Liver (tissue), 9 donors: ENCODE data around the gene ARID5B. TPM values are rescaled to one million over a fixed set of nuclear protein-coding genes. Genes with fewer than 3 reads are reported as not detected.

ENCODE experiments used
- DNase-seq: peaks from one replicate; pipeline ENCODE4 v3.0.0-alpha.2; 2017; ENCODE audit warnings: low spot score
- H3K27ac ChIP-seq, 2 donors: one replicate each; pipeline ENCODE4 v1.7.0; 2013; ENCODE audit warnings: inconsistent platforms in 2 of 2, low read length in 2 of 2, control low read depth in 1 of 2, low read depth in 1 of 2, mild to moderate bottlenecking in 1 of 2
- H3K27me3 ChIP-seq, 4 donors: one replicate each; pipeline versions ENCODE4 v1.6.1 to v1.7.0; 2013; ENCODE audit warnings: low read length in 3 of 4, inconsistent platforms in 1 of 4, mild to moderate bottlenecking in 1 of 4, moderate library complexity in 1 of 4; ENCODE audit not compliant: control insufficient read depth in 4 of 4, insufficient read depth in 4 of 4
- H3K36me3 ChIP-seq, 4 donors: one replicate each; pipeline versions ENCODE4 v1.6.1 to v1.7.0; 2013; ENCODE audit warnings: low read length in 3 of 4, mild to moderate bottlenecking in 3 of 4, low read depth in 1 of 4, moderate library complexity in 1 of 4; ENCODE audit not compliant: control insufficient read depth in 4 of 4, insufficient read depth in 3 of 4
- H3K4me1 ChIP-seq, 4 donors: one replicate each; pipeline versions ENCODE4 v1.6.1 to v1.7.0; 2013; ENCODE audit warnings: low read length in 3 of 4, mild to moderate bottlenecking in 3 of 4, moderate library complexity in 1 of 4; ENCODE audit not compliant: control insufficient read depth in 4 of 4, insufficient read depth in 4 of 4
- H3K4me3 ChIP-seq, 3 donors: one replicate each; pipeline versions ENCODE4 v1.6.1 to v1.7.0; 2013; ENCODE audit warnings: low read length in 3 of 3, control low read depth in 1 of 3, low read depth in 1 of 3, mild to moderate bottlenecking in 1 of 3
- H3K9ac ChIP-seq, 2 donors: one replicate each; pipeline ENCODE4 v1.7.0; 2013; ENCODE audit warnings: low read length in 2 of 2, mild to moderate bottlenecking in 2 of 2, moderate library complexity in 2 of 2, control low read depth in 1 of 2, low read depth in 1 of 2
- H3K9me3 ChIP-seq, 4 donors: one replicate each; pipeline versions ENCODE4 v1.6.1 to v1.7.0; 2013; ENCODE audit warnings: low read length in 3 of 4; ENCODE audit not compliant: control insufficient read depth in 4 of 4
- EGR1 ChIP-seq, 2 donors: IDR thresholded peaks; 2 replicates each; pipeline ENCODE4 v1.6.1; 2016 to 2018; ENCODE audit warnings: antibody characterized with exemption in 2 of 2, low read depth in 2 of 2
- FOXA1 ChIP-seq: IDR thresholded peaks from 2 replicates; pipeline ENCODE4 v1.6.1; 2016; ENCODE audit warnings: antibody characterized with exemption
- FOXA2 ChIP-seq: IDR thresholded peaks from 2 replicates; pipeline ENCODE4 v1.6.1; 2016; ENCODE audit warnings: antibody characterized with exemption
- GABPA ChIP-seq, 2 donors: IDR thresholded peaks in 1 of 2; conservative IDR thresholded peaks in 1 of 2; 2 replicates each; pipeline ENCODE4 v1.6.1; 2016; ENCODE audit warnings: antibody characterized with exemption in 2 of 2, mild to moderate bottlenecking in 1 of 2, moderate library complexity in 1 of 2
- HNF4A ChIP-seq, 2 donors: conservative IDR thresholded peaks; 2 replicates each; pipeline ENCODE4 v1.6.1; 2016; ENCODE audit warnings: antibody characterized with exemption in 2 of 2, mild to moderate bottlenecking in 2 of 2
- HNF4G ChIP-seq: IDR thresholded peaks from 2 replicates; pipeline ENCODE4 v1.6.1; 2016; ENCODE audit warnings: antibody characterized with exemption
- JUND ChIP-seq, 2 donors: IDR thresholded peaks; 2 replicates each; pipeline ENCODE4 v1.6.1; 2016; ENCODE audit warnings: antibody characterized with exemption in 2 of 2
- NR2F2 ChIP-seq: IDR thresholded peaks from 2 replicates; pipeline ENCODE4 v1.6.1; 2016; ENCODE audit warnings: antibody characterized with exemption
- RAD21 ChIP-seq, 2 donors: IDR thresholded peaks; 2 replicates each; pipeline ENCODE4 v1.6.1; 2016; ENCODE audit warnings: antibody characterized with exemption in 2 of 2, mild to moderate bottlenecking in 2 of 2
- RXRA ChIP-seq, 2 donors: IDR thresholded peaks; 2 replicates each; pipeline ENCODE4 v1.6.1; 2017 to 2018; ENCODE audit warnings: antibody characterized with exemption in 2 of 2, mild to moderate bottlenecking in 1 of 2
- SP1 ChIP-seq: IDR thresholded peaks from 2 replicates; pipeline ENCODE4 v1.6.1; 2018; ENCODE audit warnings: antibody characterized with exemption, mild to moderate bottlenecking
- TAF1 ChIP-seq: conservative IDR thresholded peaks from 2 replicates; pipeline ENCODE4 v1.6.1; 2016; ENCODE audit warnings: antibody characterized with exemption, mild to moderate bottlenecking
- YY1 ChIP-seq: IDR thresholded peaks from 2 replicates; pipeline ENCODE4 v1.6.1; 2016; ENCODE audit warnings: antibody characterized with exemption, mild to moderate bottlenecking
- WGBS: extraction: QIAGEN DNeasy Blood & Tissue Kit; methylation state at CpG from one replicate; pipeline ENCODE4 v1.1.7; 2013; 5-methylcytosine and 5-hydroxymethylcytosine counted together
- polyA plus RNA-seq, 2 donors: library from polyadenylated mRNA; stranded (reverse) in 1 of 2; unstranded in 1 of 2; fragments of 200-250 nt in 1 of 2; fragments of >200 nt in 1 of 2; fragmentation: Nextera tagmentation in 1 of 2; extraction: Ambion mirVana in 1 of 2; gene quantifications; one replicate each; pipeline versions ENCODE4 v1.2.1 to v1.2.3, GENCODE V29; 2013 to 2015
- total RNA-seq, 2 donors: library from RNA; depleted of rRNA; stranded (reverse); fragments of >200 nt; gene quantifications; one replicate each; pipeline ENCODE4 v1.2.3, GENCODE V29; 2014
- TF ChIP-seq, protein P1 (sequence below): IDR thresholded peaks from 2 replicates; pipeline ENCODE4 v1.6.1; 2016; ENCODE audit warnings: antibody characterized with exemption
- TF ChIP-seq, protein P2 (sequence below): IDR thresholded peaks from 2 replicates; pipeline ENCODE4 v1.6.1; 2016; ENCODE audit warnings: antibody characterized with exemption
- TF ChIP-seq, protein P3 (sequence below): IDR thresholded peaks from 2 replicates; pipeline ENCODE4 v1.6.1; 2016; ENCODE audit warnings: antibody characterized with exemption
- TF ChIP-seq, protein P4 (sequence below): IDR thresholded peaks from 2 replicates; pipeline ENCODE4 v1.6.1; 2016; ENCODE audit warnings: antibody characterized with exemption, mild to moderate bottlenecking
- TF ChIP-seq, protein P5 (sequence below): fragments of 150-350 bp; IDR thresholded peaks from 2 replicates; pipeline ENCODE4 v1.5.1; 2017; ENCODE audit warnings: improper control_type of control experiment, low read depth, low read length; ENCODE audit not compliant: missing input control
- donor health status: healthy.
- donor health status: healthy.
- donor health status: healthy.
- donor health status: healthy.
- donor health status: healthy.

The ARID5B gene
- total and polyA plus RNA-seq, 4 donors: 1.3 to 6.4 (median 5.2) TPM

DNA sequence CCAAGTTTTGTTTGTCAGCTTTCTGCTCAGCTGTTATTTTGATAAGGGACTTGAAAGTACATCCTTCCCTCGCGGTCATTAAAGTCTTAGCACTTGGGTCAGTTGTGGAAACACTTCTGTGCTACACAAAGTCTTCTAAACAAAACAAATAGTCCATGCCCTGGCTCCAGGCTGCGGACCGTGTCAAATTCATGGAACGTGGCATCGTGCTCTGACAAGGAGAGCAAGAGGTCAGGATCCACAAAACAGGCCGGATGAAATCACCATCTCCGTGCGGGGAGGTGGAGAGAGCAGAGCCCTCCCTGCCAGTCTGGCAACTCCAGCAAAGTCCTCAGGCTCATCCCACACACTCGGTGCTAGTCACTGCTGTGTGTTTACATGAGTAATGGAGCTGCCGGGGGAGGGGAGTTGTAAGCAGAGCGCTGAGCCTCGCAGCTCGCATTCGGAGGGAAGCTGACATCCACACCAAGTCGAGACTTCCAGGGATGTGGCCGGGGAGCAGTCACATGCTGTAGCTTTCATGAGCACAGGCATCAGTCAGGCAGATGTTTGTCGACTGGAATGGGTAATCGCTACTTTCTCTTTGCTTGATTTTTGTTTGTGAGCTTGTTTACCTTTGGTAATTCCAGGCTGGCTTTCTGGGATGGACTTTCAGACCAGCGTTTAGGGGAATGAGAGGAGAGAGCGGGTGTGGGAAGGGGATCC lies 147.6 kb downstream of the ARID5B start:
- TF ChIP-seq NR2F2 (peak; percentile 85), RAD21 (IDR thresholded peaks at IDR 0.05) (peak; percentile 43 to 64), FOXA1 (peak; percentile 90), SP1 (peak; percentile 85), EGR1 (IDR thresholded peaks at IDR 0.05; ENCODE audit: low read depth in 2 of 2) (no peak), FOXA2 (peak; percentile 93), RXRA (IDR thresholded peaks at IDR 0.05) (peak; percentile 55 to 66), GABPA (IDR thresholded peaks at IDR 0.05 in 1 of 2, conservative IDR thresholded peaks at IDR 0.05 in 1 of 2) (peak in 1 of 2 donors; percentile 20), YY1 (peak; percentile 93), JUND (IDR thresholded peaks at IDR 0.05) (peak; percentile 21 to 68), HNF4A (conservative IDR thresholded peaks at IDR 0.05) (peak; percentile 56 to 71), TAF1 (peak; percentile 97), HNF4G (peak; percentile 51)
- TF ChIP-seq, protein P1, sequence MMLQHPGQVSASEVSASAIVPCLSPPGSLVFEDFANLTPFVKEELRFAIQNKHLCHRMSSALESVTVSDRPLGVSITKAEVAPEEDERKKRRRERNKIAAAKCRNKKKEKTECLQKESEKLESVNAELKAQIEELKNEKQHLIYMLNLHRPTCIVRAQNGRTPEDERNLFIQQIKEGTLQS: peak; percentile 38
- TF ChIP-seq, protein P2, sequence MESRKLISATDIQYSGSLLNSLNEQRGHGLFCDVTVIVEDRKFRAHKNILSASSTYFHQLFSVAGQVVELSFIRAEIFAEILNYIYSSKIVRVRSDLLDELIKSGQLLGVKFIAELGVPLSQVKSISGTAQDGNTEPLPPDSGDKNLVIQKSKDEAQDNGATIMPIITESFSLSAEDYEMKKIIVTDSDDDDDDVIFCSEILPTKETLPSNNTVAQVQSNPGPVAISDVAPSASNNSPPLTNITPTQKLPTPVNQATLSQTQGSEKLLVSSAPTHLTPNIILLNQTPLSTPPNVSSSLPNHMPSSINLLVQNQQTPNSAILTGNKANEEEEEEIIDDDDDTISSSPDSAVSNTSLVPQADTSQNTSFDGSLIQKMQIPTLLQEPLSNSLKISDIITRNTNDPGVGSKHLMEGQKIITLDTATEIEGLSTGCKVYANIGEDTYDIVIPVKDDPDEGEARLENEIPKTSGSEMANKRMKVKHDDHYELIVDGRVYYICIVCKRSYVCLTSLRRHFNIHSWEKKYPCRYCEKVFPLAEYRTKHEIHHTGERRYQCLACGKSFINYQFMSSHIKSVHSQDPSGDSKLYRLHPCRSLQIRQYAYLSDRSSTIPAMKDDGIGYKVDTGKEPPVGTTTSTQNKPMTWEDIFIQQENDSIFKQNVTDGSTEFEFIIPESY: peak; percentile 35
- TF ChIP-seq, protein P3, sequence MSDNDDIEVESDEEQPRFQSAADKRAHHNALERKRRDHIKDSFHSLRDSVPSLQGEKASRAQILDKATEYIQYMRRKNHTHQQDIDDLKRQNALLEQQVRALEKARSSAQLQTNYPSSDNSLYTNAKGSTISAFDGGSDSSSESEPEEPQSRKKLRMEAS: peak; percentile 90
- TF ChIP-seq, protein P4, sequence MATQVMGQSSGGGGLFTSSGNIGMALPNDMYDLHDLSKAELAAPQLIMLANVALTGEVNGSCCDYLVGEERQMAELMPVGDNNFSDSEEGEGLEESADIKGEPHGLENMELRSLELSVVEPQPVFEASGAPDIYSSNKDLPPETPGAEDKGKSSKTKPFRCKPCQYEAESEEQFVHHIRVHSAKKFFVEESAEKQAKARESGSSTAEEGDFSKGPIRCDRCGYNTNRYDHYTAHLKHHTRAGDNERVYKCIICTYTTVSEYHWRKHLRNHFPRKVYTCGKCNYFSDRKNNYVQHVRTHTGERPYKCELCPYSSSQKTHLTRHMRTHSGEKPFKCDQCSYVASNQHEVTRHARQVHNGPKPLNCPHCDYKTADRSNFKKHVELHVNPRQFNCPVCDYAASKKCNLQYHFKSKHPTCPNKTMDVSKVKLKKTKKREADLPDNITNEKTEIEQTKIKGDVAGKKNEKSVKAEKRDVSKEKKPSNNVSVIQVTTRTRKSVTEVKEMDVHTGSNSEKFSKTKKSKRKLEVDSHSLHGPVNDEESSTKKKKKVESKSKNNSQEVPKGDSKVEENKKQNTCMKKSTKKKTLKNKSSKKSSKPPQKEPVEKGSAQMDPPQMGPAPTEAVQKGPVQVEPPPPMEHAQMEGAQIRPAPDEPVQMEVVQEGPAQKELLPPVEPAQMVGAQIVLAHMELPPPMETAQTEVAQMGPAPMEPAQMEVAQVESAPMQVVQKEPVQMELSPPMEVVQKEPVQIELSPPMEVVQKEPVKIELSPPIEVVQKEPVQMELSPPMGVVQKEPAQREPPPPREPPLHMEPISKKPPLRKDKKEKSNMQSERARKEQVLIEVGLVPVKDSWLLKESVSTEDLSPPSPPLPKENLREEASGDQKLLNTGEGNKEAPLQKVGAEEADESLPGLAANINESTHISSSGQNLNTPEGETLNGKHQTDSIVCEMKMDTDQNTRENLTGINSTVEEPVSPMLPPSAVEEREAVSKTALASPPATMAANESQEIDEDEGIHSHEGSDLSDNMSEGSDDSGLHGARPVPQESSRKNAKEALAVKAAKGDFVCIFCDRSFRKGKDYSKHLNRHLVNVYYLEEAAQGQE: peak; percentile 86
- TF ChIP-seq, protein P5, sequence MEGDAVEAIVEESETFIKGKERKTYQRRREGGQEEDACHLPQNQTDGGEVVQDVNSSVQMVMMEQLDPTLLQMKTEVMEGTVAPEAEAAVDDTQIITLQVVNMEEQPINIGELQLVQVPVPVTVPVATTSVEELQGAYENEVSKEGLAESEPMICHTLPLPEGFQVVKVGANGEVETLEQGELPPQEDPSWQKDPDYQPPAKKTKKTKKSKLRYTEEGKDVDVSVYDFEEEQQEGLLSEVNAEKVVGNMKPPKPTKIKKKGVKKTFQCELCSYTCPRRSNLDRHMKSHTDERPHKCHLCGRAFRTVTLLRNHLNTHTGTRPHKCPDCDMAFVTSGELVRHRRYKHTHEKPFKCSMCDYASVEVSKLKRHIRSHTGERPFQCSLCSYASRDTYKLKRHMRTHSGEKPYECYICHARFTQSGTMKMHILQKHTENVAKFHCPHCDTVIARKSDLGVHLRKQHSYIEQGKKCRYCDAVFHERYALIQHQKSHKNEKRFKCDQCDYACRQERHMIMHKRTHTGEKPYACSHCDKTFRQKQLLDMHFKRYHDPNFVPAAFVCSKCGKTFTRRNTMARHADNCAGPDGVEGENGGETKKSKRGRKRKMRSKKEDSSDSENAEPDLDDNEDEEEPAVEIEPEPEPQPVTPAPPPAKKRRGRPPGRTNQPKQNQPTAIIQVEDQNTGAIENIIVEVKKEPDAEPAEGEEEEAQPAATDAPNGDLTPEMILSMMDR: no peak
- Histone ChIP-seq H3K36me3 (peaks cover 4 to 13% (median 7%) of the 10 kb centered on the region in 4 donors), H3K27ac (peak overlapping the region; percentile 87 to 93), H3K27me3 (no peaks in the 10 kb centered on the region), H3K9me3 (no peaks in the 10 kb centered on the region), H3K4me3 (peak overlapping the region; percentile 31 to 52 (median 50)), H3K4me1 (peaks cover 6 to 34% (median 14%) of the 10 kb centered on the region in 4 donors), H3K9ac (peak overlapping the region; percentile 93 to 99)
- DNase-seq: peak; percentile 66
- WGBS: 7% methylated on average over 21 of the region's 21 CpGs
